ENCODE results near the gene SLC31A1. TPM values are rescaled to one million over a fixed set of nuclear protein-coding genes. Genes with fewer than 3 reads are reported as not detected.
A peak's percentile ranks its signal among the peaks of the same experiment; 100 is the strongest.

Gene SLC31A1
- total RNA-seq, 1 donor = 45.2 TPM

DNA sequence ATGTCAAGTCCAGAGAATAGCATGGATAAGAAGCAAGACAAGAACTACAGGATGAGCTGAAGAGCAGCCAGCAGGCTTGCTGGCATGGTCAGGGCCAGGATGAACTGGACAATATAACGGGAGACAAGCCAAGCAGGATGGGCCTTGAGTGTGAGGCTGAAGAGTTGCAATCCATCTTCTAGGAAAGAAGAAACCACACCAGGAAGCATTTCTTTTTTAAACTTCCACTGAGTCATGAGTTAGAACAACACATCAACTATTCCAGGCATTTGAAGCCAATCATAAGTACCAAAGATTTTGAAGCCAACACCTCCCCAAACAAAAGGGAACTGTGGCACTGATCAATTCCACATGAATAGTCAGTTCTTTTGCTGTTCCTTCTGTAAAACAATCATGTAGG, 43.3 kb upstream of the SLC31A1 start:
- peaks cover 72% of the 10 kb centered on the region for H3K36me3 ChIP-seq (ENCODE audit: insufficient read depth, low read length)
- TF ChIP-seq, protein P1, sequence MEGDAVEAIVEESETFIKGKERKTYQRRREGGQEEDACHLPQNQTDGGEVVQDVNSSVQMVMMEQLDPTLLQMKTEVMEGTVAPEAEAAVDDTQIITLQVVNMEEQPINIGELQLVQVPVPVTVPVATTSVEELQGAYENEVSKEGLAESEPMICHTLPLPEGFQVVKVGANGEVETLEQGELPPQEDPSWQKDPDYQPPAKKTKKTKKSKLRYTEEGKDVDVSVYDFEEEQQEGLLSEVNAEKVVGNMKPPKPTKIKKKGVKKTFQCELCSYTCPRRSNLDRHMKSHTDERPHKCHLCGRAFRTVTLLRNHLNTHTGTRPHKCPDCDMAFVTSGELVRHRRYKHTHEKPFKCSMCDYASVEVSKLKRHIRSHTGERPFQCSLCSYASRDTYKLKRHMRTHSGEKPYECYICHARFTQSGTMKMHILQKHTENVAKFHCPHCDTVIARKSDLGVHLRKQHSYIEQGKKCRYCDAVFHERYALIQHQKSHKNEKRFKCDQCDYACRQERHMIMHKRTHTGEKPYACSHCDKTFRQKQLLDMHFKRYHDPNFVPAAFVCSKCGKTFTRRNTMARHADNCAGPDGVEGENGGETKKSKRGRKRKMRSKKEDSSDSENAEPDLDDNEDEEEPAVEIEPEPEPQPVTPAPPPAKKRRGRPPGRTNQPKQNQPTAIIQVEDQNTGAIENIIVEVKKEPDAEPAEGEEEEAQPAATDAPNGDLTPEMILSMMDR (IDR thresholded peaks at IDR 0.05; ENCODE audit: extremely low read depth, low read depth, low read length) = no peak
- peak overlapping the region; percentile 29 for H3K4me2 ChIP-seq (ENCODE audit: insufficient read depth, low read length)
- no peaks in the 10 kb centered on the region for H3K79me2 ChIP-seq (ENCODE audit: insufficient read depth, low read length)
- no peak overlapping the region for H3K4me3 ChIP-seq (ENCODE audit: insufficient read depth, low read length)
- H3K27me3 ChIP-seq (ENCODE audit: insufficient read depth, low read length) = no peaks in the 10 kb centered on the region
- peak overlapping the region; percentile 5 for H3K27ac ChIP-seq (ENCODE audit: low read depth, low read length)
- peak; percentile 64 for DNase-seq (ENCODE audit: insufficient read length, low spot score, missing footprints)
- H2AFZ ChIP-seq (ENCODE audit: low read length) = no peak overlapping the region
- no peaks in the 10 kb centered on the region for H3K9me3 ChIP-seq (ENCODE audit: low read depth, low read length)
- H4K20me1 ChIP-seq (ENCODE audit: insufficient read depth, low read length) = no peaks in the 10 kb centered on the region
- peaks cover 16% of the 10 kb centered on the region for H3K4me1 ChIP-seq (ENCODE audit: insufficient read depth, low read length)

DNA sequence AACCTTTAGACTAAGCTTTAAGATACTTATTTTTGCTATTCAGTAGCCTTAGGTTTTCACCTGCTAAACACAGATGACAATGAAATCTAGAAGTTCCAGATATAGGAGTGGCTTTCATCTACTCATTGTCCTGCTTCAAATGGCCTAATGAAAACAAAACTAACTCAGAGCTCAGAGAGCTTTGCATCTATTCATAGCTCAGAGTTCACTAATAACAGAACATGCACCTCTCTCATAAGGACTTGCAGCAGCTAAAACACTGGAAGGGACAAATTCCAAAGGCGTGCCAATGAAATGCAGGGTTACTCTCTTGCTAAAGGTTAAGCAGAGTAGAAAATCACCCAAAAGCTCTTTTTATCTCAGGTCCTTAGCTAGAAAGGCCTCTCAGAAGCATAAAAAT, 41.5 kb upstream of the SLC31A1 start:
- Histone ChIP-seq H3K4me2 (ENCODE audit: insufficient read depth, low read length) (no peak overlapping the region), H3K4me1 (ENCODE audit: insufficient read depth, low read length) (peaks cover 19% of the 10 kb centered on the region), H4K20me1 (ENCODE audit: insufficient read depth, low read length) (no peaks in the 10 kb centered on the region), H3K36me3 (ENCODE audit: insufficient read depth, low read length) (peaks cover 74% of the 10 kb centered on the region), H3K27me3 (ENCODE audit: insufficient read depth, low read length) (no peaks in the 10 kb centered on the region), H3K27ac (ENCODE audit: low read depth, low read length) (no peak overlapping the region), H3K4me3 (ENCODE audit: insufficient read depth, low read length) (no peak overlapping the region), H3K9me3 (ENCODE audit: low read depth, low read length) (no peaks in the 10 kb centered on the region), H2AFZ (ENCODE audit: low read length) (no peak overlapping the region), H3K79me2 (ENCODE audit: insufficient read depth, low read length) (no peaks in the 10 kb centered on the region)
- DNase-seq (ENCODE audit: insufficient read length, low spot score, missing footprints) = no peak
- TF ChIP-seq, protein P1 (IDR thresholded peaks at IDR 0.05; ENCODE audit: extremely low read depth, low read depth, low read length) = no peak

DNA sequence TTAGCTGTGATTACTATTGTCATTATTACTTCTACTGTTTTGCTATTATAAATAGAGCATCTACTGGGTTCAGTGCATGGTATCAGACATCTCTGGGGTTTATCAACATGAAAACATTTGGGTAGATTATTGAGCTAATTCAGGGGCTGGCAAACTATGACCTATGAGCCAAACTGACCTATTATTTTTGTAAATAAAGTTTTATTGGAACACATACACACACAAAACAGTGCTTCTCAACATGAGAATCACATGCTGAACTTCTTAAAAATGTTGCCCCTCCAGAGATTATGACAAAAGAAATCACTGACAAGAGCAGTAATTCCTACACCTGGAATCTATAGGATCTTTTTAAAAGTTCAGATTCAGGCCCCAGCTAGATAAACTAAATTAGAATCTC, 40.2 kb upstream of the SLC31A1 start:
- no peaks in the 10 kb centered on the region for H3K79me2 ChIP-seq (ENCODE audit: insufficient read depth, low read length)
- peaks cover 84% of the 10 kb centered on the region for H3K36me3 ChIP-seq (ENCODE audit: insufficient read depth, low read length)
- no peaks in the 10 kb centered on the region for H3K27me3 ChIP-seq (ENCODE audit: insufficient read depth, low read length)
- H3K4me3 ChIP-seq (ENCODE audit: insufficient read depth, low read length) = no peak overlapping the region
- H3K9me3 ChIP-seq (ENCODE audit: low read depth, low read length) = no peaks in the 10 kb centered on the region
- peaks cover 23% of the 10 kb centered on the region for H3K4me1 ChIP-seq (ENCODE audit: insufficient read depth, low read length)
- TF ChIP-seq, protein P1 (IDR thresholded peaks at IDR 0.05; ENCODE audit: extremely low read depth, low read depth, low read length) = no peak
- H4K20me1 ChIP-seq (ENCODE audit: insufficient read depth, low read length) = no peaks in the 10 kb centered on the region
- no peak for DNase-seq (ENCODE audit: insufficient read length, low spot score, missing footprints)
- H3K4me2 ChIP-seq (ENCODE audit: insufficient read depth, low read length) = no peak overlapping the region
- no peak overlapping the region for H3K27ac ChIP-seq (ENCODE audit: low read depth, low read length)
- H2AFZ ChIP-seq (ENCODE audit: low read length) = no peak overlapping the region

DNA sequence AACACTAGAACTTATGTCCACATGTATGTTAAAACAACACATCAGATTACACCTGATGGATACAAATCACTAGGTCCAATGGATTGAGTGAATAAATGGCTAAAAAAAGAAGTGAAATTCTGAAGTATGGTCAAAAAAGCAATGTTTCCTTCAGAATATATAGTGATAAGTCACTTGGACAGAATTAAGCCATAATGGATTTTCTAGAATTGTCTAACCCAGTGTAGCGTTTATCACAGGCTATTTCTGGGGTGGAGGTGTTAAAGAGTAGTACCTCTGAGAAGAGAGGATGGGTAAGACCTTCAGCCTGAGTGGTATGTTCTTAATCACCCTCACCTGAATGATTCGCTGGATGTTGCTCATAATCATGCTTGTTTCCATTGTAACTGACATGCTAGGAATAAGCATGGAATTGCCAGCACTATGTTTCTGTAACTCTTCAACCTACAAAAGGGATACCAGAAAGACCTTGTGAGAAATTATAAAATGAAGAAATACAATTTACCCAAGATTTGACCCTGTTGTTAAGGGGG, 37.3 kb upstream of the SLC31A1 start:
- TF ChIP-seq, protein P1 (IDR thresholded peaks at IDR 0.05; ENCODE audit: extremely low read depth, low read depth, low read length) = no peak
- no peak for DNase-seq (ENCODE audit: insufficient read length, low spot score, missing footprints)
- Histone ChIP-seq H3K27ac (ENCODE audit: low read depth, low read length) (no peak overlapping the region), H3K36me3 (ENCODE audit: insufficient read depth, low read length) (peaks cover 77% of the 10 kb centered on the region), H3K4me1 (ENCODE audit: insufficient read depth, low read length) (peaks cover 27% of the 10 kb centered on the region), H3K9me3 (ENCODE audit: low read depth, low read length) (no peaks in the 10 kb centered on the region), H3K79me2 (ENCODE audit: insufficient read depth, low read length) (peaks cover 10% of the 10 kb centered on the region), H2AFZ (ENCODE audit: low read length) (no peak overlapping the region), H3K27me3 (ENCODE audit: insufficient read depth, low read length) (no peaks in the 10 kb centered on the region), H3K4me2 (ENCODE audit: insufficient read depth, low read length) (no peak overlapping the region), H4K20me1 (ENCODE audit: insufficient read depth, low read length) (no peaks in the 10 kb centered on the region), H3K4me3 (ENCODE audit: insufficient read depth, low read length) (no peak overlapping the region)

Data from osteoblast (primary cell).